Stimulated activated CD4-positive, alpha-beta T cell treated with anti-CD3 and anti-CD28 coated beads, TNF-alpha, amount 100 ng/mL, for 24 hours (primary cell): Measurements from ENCODE around the gene KLF17.

ENCODE experiments used
- DNase-seq, 3 experiments: peaks; one replicate each; pipeline ENCODE4 v3.0.0-alpha.2; 2020; ENCODE audit warnings: low read depth in 3 of 3

The KLF17 gene

GRCh38 chr1:44118682-44119081, at the start of gene KLF17:
KLF17 (plus strand) TSS chr1:44118821; CDS start chr1:44118908, 87 bp downstream.
- DNase-seq: no peak

GRCh38 chr1:44071461-44071860, 47.2 kb upstream of the KLF17 start:
- no peak for DNase-seq

GRCh38 chr1:44072204-44072603, 46.4 kb upstream of the KLF17 start:
- DNase-seq: no peak

- DNase-seq: no peak
Observed at GRCh38 chr1:44072821-44073220, 45.8 kb upstream of the KLF17 start.

- DNase-seq: no peak
Observed at GRCh38 chr1:44073528-44073927, 45.1 kb upstream of the KLF17 start.

GRCh38 chr1:44074415-44074814, 44.2 kb upstream of the KLF17 start:
- DNase-seq: no peak

- no peak for DNase-seq
Observed at GRCh38 chr1:44076066-44076465, 42.6 kb upstream of the KLF17 start.

GRCh38 chr1:44077421-44077820, 41.2 kb upstream of the KLF17 start:
- DNase-seq: no peak

- DNase-seq: no peak
Observed at GRCh38 chr1:44078104-44078503, 40.5 kb upstream of the KLF17 start.

GRCh38 chr1:44079566-44079965, 39.1 kb upstream of the KLF17 start:
- DNase-seq: no peak

GRCh38 chr1:44084998-44085675, 33.5 kb upstream of the KLF17 start:
- no peak for DNase-seq

- no peak for DNase-seq
Observed at GRCh38 chr1:44086692-44087474, 31.7 kb upstream of the KLF17 start.

- DNase-seq: no peak
Observed at GRCh38 chr1:44089371-44090048, 29.1 kb upstream of the KLF17 start.

- DNase-seq: no peak
Observed at GRCh38 chr1:44090429-44091252, 28.0 kb upstream of the KLF17 start.

GRCh38 chr1:44094047-44094446, 24.6 kb upstream of the KLF17 start:
- DNase-seq: no peak

- no peak for DNase-seq
Observed at GRCh38 chr1:44100183-44100868, 18.3 kb upstream of the KLF17 start.

GRCh38 chr1:44101328-44101727, 17.3 kb upstream of the KLF17 start:
- DNase-seq: no peak

GRCh38 chr1:44103270-44104131, 15.1 kb upstream of the KLF17 start:
- no peak for DNase-seq

GRCh38 chr1:44105810-44106209, 12.8 kb upstream of the KLF17 start:
- DNase-seq: no peak

- DNase-seq: no peak
Observed at GRCh38 chr1:44108241-44108640, 10.4 kb upstream of the KLF17 start.
